Neural cell (in vitro differentiated cells): ENCODE results near the gene TMEM44. TPM values are rescaled to one million over a fixed set of nuclear protein-coding genes. Genes with fewer than 3 reads are reported as not detected.

Experiments used
- H2AFZ ChIP-seq: fragments of 200-600, 300-800 bp; sonication (generic), shearing (Covaris generic); 2 replicates; pipeline ENCODE4 v1.6.0; 2014; ENCODE audit warnings: low read depth, mild to moderate bottlenecking, antibody characterized with exemption, low read length, moderate library complexity
- H3F3A ChIP-seq: fragments of 200-600 bp; shearing (Covaris generic); 2 replicates; pipeline ENCODE4 v1.6.1; 2016; ENCODE audit warnings: mild to moderate bottlenecking, moderate library complexity, mixed read lengths, antibody characterized with exemption, low read length; ENCODE audit not compliant: insufficient read depth, poor library complexity, severe bottlenecking
- H3K27ac ChIP-seq: fragments of 200-600, 300-800 bp; sonication (generic), shearing (Covaris generic); 2 replicates; pipeline ENCODE4 v1.5.1; 2014; ENCODE audit warnings: mild to moderate bottlenecking, low read length, moderate library complexity
- H3K27me3 ChIP-seq: fragments of 300-800, 200-600 bp; sonication (generic), shearing (Covaris generic); 2 replicates; pipeline ENCODE4 v1.6.0; 2014; ENCODE audit warnings: mild to moderate bottlenecking, low read depth, low read length, moderate library complexity; ENCODE audit not compliant: insufficient read depth
- H3K36me3 ChIP-seq: fragments of 300-800, 200-600 bp; sonication (generic), shearing (Covaris generic); 2 replicates; pipeline ENCODE4 v1.5.1; 2014; ENCODE audit warnings: mild to moderate bottlenecking, antibody characterized with exemption, low read length, moderate library complexity; ENCODE audit not compliant: insufficient read depth
- H3K4me2 ChIP-seq: fragments of 300-800, 200-600 bp; sonication (generic), shearing (Covaris generic); 2 replicates; pipeline ENCODE4 v1.6.0; 2014; ENCODE audit warnings: mild to moderate bottlenecking, low read length
- H3K4me3 ChIP-seq: fragments of 300-800, 200-600 bp; sonication (generic), shearing (Covaris generic); 2 replicates; pipeline ENCODE4 v1.5.1; 2014; ENCODE audit warnings: mild to moderate bottlenecking, low read length, moderate library complexity
- H3K79me2 ChIP-seq: fragments of 200-600 bp; shearing (Covaris generic); replicated peaks from 2 replicates; pipeline ENCODE4 v1.6.0; 2014; ENCODE audit warnings: mild to moderate bottlenecking, low read length, moderate library complexity; ENCODE audit not compliant: insufficient read depth
- H3K9ac ChIP-seq: fragments of 300-800, 200-600 bp; sonication (generic), shearing (Covaris generic); 2 replicates; pipeline ENCODE4 v1.6.1; 2016; ENCODE audit warnings: mild to moderate bottlenecking, low read length, mixed read lengths
- H3K9me2 ChIP-seq: fragments of 200-600 bp; shearing (Covaris generic); 2 replicates; pipeline ENCODE4 v1.6.1; 2016; ENCODE audit warnings: mild to moderate bottlenecking, low read length, mixed read lengths; ENCODE audit not compliant: insufficient read depth
- H3K9me3 ChIP-seq: fragments of 200-600, 300-800 bp; sonication (generic), shearing (Covaris generic); 2 replicates; pipeline ENCODE4 v1.6.1; 2016; ENCODE audit warnings: mild to moderate bottlenecking, mixed run types, low read length, moderate library complexity, mixed read lengths
- H4K20me1 ChIP-seq: fragments of 200-600 bp; shearing (Covaris generic); 2 replicates; pipeline ENCODE4 v1.6.1; 2016; ENCODE audit warnings: mild to moderate bottlenecking, mixed run types; ENCODE audit not compliant: insufficient read depth
- EP300 ChIP-seq: fragments of 450-650 bp; conservative IDR thresholded peaks from 2 replicates; pipeline ENCODE4 v1.6.1; 2014; ENCODE audit warnings: antibody characterized with exemption, mild to moderate bottlenecking, moderate library complexity; ENCODE audit not compliant: poor library complexity, severe bottlenecking
- EZH2 ChIP-seq: fragments of 200-600, 300-800 bp; shearing (Covaris generic), sonication (generic); IDR thresholded peaks from 2 replicates; pipeline ENCODE4 v1.6.1; 2014; ENCODE audit warnings: antibody characterized with exemption, low read length, borderline replicate concordance, mild to moderate bottlenecking; ENCODE audit not compliant: insufficient read depth, poor library complexity, severe bottlenecking
- MXI1 ChIP-seq: fragments of 450-650 bp; conservative IDR thresholded peaks from 2 replicates; pipeline ENCODE4 v1.6.1; 2014; ENCODE audit warnings: antibody characterized with exemption, mild to moderate bottlenecking; ENCODE audit not compliant: poor library complexity, severe bottlenecking
- POLR2AphosphoS5 ChIP-seq: IDR thresholded peaks from 2 replicates; pipeline ENCODE4 v1.6.1; 2012
- RAD21 ChIP-seq: fragments of 450-650 bp; conservative IDR thresholded peaks from 2 replicates; pipeline ENCODE4 v1.6.1; 2014; ENCODE audit warnings: antibody characterized with exemption, mild to moderate bottlenecking, moderate library complexity
- SMC3 ChIP-seq: fragments of 450-650 bp; conservative IDR thresholded peaks from 2 replicates; pipeline ENCODE4 v1.6.1; 2014; ENCODE audit warnings: antibody characterized with exemption, mild to moderate bottlenecking, moderate library complexity; ENCODE audit not compliant: poor library complexity
- TAF1 ChIP-seq: IDR thresholded peaks from 2 replicates; pipeline ENCODE4 v1.6.1; 2012; ENCODE audit warnings: low read depth
- polyA plus RNA-seq: library from polyadenylated mRNA; depleted of rRNA; stranded (reverse); fragments of >200 nt; gene quantifications from 2 replicates; pipeline ENCODE4 v1.2.3, GENCODE V29; 2014
- TF ChIP-seq, protein P1 (sequence below): IDR thresholded peaks from 2 replicates; pipeline ENCODE4 v1.6.1; 2012; ENCODE audit warnings: borderline replicate concordance
- TF ChIP-seq, protein P2 (sequence below): fragments of 450-650 bp; IDR thresholded peaks from 2 replicates; pipeline ENCODE4 v1.5.1; 2014; ENCODE audit warnings: antibody characterized with exemption, mild to moderate bottlenecking, moderate library complexity; ENCODE audit not compliant: poor library complexity, severe bottlenecking

The TMEM44 gene
- polyA plus RNA-seq, 1 donor from 2014 or later, result 40.6 TPM

DNA sequence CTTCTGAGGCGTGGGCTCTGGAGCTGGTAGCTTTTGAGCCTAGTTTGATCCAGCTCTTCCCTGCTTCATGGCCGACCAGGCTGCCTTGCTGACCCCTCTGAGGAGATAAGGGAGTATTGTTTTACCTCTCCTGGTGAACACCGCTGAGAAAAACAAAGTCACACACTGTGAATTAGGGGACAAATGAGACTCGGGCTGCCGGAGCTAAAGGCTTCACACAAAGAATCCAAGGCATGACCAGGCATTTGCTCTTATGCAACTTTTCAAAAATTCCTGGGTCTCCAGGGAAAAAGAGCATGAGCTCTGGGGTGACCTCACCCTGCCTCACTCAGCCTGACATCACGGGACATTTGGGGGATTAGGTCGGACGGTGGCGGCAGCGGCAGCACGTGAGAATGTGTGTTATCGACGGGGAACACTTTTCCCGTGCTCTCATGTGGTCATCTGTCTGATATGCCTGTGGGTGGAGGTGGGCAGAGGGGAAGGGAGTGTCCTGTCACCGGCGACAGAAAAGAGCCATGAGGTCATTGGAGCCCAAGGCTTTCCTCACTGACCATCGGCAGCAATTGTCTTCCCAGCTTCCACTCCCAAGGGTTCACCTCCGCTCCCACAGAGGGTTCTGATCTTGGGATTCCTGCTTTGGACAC lies 61.0 kb downstream of the TMEM44 start:
- TF ChIP-seq POLR2AphosphoS5, result no peak
- TF ChIP-seq TAF1, result no peak
- no peak for TF ChIP-seq SMC3
- TF ChIP-seq RAD21, result no peak
- no peak for TF ChIP-seq EP300
- TF ChIP-seq, protein P1, sequence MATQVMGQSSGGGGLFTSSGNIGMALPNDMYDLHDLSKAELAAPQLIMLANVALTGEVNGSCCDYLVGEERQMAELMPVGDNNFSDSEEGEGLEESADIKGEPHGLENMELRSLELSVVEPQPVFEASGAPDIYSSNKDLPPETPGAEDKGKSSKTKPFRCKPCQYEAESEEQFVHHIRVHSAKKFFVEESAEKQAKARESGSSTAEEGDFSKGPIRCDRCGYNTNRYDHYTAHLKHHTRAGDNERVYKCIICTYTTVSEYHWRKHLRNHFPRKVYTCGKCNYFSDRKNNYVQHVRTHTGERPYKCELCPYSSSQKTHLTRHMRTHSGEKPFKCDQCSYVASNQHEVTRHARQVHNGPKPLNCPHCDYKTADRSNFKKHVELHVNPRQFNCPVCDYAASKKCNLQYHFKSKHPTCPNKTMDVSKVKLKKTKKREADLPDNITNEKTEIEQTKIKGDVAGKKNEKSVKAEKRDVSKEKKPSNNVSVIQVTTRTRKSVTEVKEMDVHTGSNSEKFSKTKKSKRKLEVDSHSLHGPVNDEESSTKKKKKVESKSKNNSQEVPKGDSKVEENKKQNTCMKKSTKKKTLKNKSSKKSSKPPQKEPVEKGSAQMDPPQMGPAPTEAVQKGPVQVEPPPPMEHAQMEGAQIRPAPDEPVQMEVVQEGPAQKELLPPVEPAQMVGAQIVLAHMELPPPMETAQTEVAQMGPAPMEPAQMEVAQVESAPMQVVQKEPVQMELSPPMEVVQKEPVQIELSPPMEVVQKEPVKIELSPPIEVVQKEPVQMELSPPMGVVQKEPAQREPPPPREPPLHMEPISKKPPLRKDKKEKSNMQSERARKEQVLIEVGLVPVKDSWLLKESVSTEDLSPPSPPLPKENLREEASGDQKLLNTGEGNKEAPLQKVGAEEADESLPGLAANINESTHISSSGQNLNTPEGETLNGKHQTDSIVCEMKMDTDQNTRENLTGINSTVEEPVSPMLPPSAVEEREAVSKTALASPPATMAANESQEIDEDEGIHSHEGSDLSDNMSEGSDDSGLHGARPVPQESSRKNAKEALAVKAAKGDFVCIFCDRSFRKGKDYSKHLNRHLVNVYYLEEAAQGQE, result no peak
- TF ChIP-seq, protein P2, sequence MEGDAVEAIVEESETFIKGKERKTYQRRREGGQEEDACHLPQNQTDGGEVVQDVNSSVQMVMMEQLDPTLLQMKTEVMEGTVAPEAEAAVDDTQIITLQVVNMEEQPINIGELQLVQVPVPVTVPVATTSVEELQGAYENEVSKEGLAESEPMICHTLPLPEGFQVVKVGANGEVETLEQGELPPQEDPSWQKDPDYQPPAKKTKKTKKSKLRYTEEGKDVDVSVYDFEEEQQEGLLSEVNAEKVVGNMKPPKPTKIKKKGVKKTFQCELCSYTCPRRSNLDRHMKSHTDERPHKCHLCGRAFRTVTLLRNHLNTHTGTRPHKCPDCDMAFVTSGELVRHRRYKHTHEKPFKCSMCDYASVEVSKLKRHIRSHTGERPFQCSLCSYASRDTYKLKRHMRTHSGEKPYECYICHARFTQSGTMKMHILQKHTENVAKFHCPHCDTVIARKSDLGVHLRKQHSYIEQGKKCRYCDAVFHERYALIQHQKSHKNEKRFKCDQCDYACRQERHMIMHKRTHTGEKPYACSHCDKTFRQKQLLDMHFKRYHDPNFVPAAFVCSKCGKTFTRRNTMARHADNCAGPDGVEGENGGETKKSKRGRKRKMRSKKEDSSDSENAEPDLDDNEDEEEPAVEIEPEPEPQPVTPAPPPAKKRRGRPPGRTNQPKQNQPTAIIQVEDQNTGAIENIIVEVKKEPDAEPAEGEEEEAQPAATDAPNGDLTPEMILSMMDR, result no peak
- no peak for TF ChIP-seq MXI1
- TF ChIP-seq EZH2, result no peak
- H3K36me3 ChIP-seq, result no peaks in the 10 kb centered on the region
- H3K9me3 ChIP-seq, result no peaks in the 10 kb centered on the region
- no peak overlapping the region for H3K4me2 ChIP-seq
- H2AFZ ChIP-seq, result no peak overlapping the region
- no peaks in the 10 kb centered on the region for H4K20me1 ChIP-seq
- H3K9ac ChIP-seq, result no peak overlapping the region
- H3F3A ChIP-seq, result no peaks in the 10 kb centered on the region
- H3K27me3 ChIP-seq, result no peaks in the 10 kb centered on the region
- H3K4me3 ChIP-seq, result no peak overlapping the region
- H3K79me2 ChIP-seq, result no peaks in the 10 kb centered on the region
- H3K27ac ChIP-seq, result no peak overlapping the region
- no peaks in the 10 kb centered on the region for H3K9me2 ChIP-seq

DNA sequence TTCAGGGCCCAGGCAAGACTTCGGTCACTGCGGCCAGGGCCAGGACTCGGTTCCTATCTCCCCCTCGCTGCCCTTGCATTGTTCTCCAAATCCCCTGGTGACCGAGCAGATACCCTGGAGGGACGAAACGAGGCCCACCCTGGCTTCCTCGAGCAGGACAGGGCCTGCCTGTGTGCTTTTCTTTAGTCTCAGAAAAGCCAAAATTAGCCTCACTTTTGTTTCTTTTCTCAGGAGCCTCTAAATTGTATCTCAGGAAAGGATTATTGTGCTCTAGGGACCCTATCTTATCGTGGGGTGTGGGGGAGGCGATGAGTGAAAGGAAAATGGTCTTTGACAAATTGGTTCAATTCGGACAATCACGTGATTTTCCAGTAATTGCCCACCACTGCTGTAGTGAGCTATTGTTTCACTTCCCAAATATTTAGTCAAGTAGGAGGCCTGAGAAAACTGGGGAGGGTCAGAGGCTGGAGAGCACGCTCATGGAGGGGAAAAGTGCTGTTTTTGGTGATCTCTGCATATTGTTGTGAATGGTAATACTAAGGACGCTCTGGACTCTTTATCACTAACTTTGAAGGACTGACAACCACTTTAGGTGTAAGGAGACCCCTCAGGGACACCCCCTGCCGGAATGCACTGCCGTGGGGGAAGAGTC lies 61.6 kb downstream of the TMEM44 start:
- Histone ChIP-seq H3K79me2 (no peaks in the 10 kb centered on the region), H4K20me1 (no peaks in the 10 kb centered on the region), H3K4me2 (no peak overlapping the region), H2AFZ (no peak overlapping the region), H3K9ac (no peak overlapping the region), H3K9me2 (no peaks in the 10 kb centered on the region), H3K36me3 (no peaks in the 10 kb centered on the region), H3K4me3 (no peak overlapping the region), H3F3A (no peaks in the 10 kb centered on the region), H3K27me3 (no peaks in the 10 kb centered on the region), H3K9me3 (no peaks in the 10 kb centered on the region), H3K27ac (no peak overlapping the region)
- no peak for TF ChIP-seq RAD21
